ENCODE data around the gene GPATCH2L.

GRCh38 chr14:76196980-76197695 is 45.4 kb downstream of the GPATCH2L start:
- TF ChIP-seq ZNF274 (IDR thresholded peaks at IDR 0.05; ENCODE audit: low read depth, low read length) (no peak), SUZ12 (IDR thresholded peaks at IDR 0.05; ENCODE audit: extremely low read depth, insufficient read depth, insufficient read length) (no peak), YY1 (IDR thresholded peaks at IDR 0.05; ENCODE audit: insufficient read depth, insufficient read length) (no peak)
